Measurements from ENCODE around the gene NNT. TPM values are rescaled to one million over a fixed set of nuclear protein-coding genes. Genes with fewer than 3 reads are reported as not detected.

Gene NNT
- total RNA-seq, 1 donor from 2014 or later, result 56.3 TPM

GRCh38 chr5:43561356-43561755 lies 41.6 kb upstream of the NNT start:
- no peak overlapping the region for H3K4me2 ChIP-seq
- no peak overlapping the region for H3K9ac ChIP-seq
- H3K27ac ChIP-seq, result no peak overlapping the region
- no peaks in the 10 kb centered on the region for H3K9me3 ChIP-seq (ENCODE audit: low read depth)
- no peaks in the 10 kb centered on the region for H4K20me1 ChIP-seq (ENCODE audit: low read depth)
- Mint-ChIP-seq H3K9me3 (no peaks in the 10 kb centered on the region), H3K4me1 (peaks cover 4% of the 10 kb centered on the region), H3K27me3 (ENCODE audit: insufficient read depth, low read depth) (no peaks in the 10 kb centered on the region), H3K36me3 (no peaks in the 10 kb centered on the region), H3K4me3 (no peak overlapping the region), H3K27ac (no peak overlapping the region)
- H3F3A ChIP-seq (ENCODE audit: low read depth), result peaks cover 8% of the 10 kb centered on the region
- peaks cover under 1% of the 10 kb centered on the region for H3K79me2 ChIP-seq (ENCODE audit: low read depth)
- H2AFZ ChIP-seq (replicated peaks), result no peak overlapping the region
- TF ChIP-seq EZH2 (IDR thresholded peaks at IDR 0.05) (no peak), EZH2phosphoT487 (IDR thresholded peaks at IDR 0.05) (no peak)
- TF ChIP-seq, protein P1, sequence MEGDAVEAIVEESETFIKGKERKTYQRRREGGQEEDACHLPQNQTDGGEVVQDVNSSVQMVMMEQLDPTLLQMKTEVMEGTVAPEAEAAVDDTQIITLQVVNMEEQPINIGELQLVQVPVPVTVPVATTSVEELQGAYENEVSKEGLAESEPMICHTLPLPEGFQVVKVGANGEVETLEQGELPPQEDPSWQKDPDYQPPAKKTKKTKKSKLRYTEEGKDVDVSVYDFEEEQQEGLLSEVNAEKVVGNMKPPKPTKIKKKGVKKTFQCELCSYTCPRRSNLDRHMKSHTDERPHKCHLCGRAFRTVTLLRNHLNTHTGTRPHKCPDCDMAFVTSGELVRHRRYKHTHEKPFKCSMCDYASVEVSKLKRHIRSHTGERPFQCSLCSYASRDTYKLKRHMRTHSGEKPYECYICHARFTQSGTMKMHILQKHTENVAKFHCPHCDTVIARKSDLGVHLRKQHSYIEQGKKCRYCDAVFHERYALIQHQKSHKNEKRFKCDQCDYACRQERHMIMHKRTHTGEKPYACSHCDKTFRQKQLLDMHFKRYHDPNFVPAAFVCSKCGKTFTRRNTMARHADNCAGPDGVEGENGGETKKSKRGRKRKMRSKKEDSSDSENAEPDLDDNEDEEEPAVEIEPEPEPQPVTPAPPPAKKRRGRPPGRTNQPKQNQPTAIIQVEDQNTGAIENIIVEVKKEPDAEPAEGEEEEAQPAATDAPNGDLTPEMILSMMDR (IDR thresholded peaks at IDR 0.05), result no peak
- no peaks in the 10 kb centered on the region for H3K4me1 ChIP-seq
- no peak for DNase-seq (ENCODE audit: low spot score)
- no peak overlapping the region for H3K4me3 ChIP-seq
- peaks cover 12% of the 10 kb centered on the region for H3K27me3 ChIP-seq
- no peaks in the 10 kb centered on the region for H3K36me3 ChIP-seq

- Mint-ChIP-seq H3K4me3 (no peak overlapping the region), H3K4me1 (no peaks in the 10 kb centered on the region)
These were observed 39.7 kb upstream of the NNT start for GRCh38 chr5:43563321-43563720.

DNA sequence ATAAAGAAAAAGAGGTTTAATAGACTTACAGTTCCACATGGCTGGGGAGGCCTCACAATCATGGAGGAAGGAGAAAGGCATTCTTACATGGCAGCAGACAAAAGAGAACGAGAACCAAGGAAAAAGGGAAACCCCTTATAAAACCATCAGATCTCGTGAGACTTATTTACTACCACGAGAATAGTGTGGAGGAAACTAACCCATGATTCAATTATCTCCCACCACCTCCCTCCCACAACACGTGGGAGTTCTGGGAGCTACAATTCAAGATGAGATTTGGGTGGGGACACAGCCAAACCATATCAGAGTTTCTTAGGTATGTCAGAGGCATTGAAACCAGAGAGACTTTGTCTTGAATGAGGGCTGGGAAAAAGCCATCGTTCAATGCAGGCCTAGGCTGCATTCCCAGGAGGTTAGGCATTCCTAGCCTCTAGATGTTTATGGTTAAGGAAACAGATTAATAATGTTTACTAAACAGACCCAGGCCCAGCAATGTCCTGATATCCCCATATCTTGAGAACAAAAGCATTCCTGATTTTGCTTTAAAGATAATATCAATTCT lies 38.6 kb upstream of the NNT start:
- TF ChIP-seq, protein P1 (IDR thresholded peaks at IDR 0.05), result no peak
- TF ChIP-seq EZH2phosphoT487 (IDR thresholded peaks at IDR 0.05) (no peak), EZH2 (IDR thresholded peaks at IDR 0.05) (no peak)
- H3K27me3 Mint-ChIP-seq (ENCODE audit: insufficient read depth, low read depth), result peaks cover 2% of the 10 kb centered on the region
- Histone ChIP-seq H4K20me1 (ENCODE audit: low read depth) (no peaks in the 10 kb centered on the region), H3K9me3 (ENCODE audit: low read depth) (no peaks in the 10 kb centered on the region), H3K79me2 (ENCODE audit: low read depth) (no peaks in the 10 kb centered on the region), H3K4me3 (no peak overlapping the region), H3K27me3 (no peaks in the 10 kb centered on the region), H3F3A (ENCODE audit: low read depth) (no peaks in the 10 kb centered on the region), H3K27ac (no peak overlapping the region), H3K36me3 (no peaks in the 10 kb centered on the region), H3K4me1 (no peaks in the 10 kb centered on the region), H3K4me2 (no peak overlapping the region), H3K9ac (no peak overlapping the region), H2AFZ (replicated peaks) (no peak overlapping the region)
- H3K9me3 Mint-ChIP-seq, result no peaks in the 10 kb centered on the region
- no peak for DNase-seq (ENCODE audit: low spot score)
- no peaks in the 10 kb centered on the region for H3K4me1 Mint-ChIP-seq
- H3K27ac Mint-ChIP-seq, result no peak overlapping the region
- H3K36me3 Mint-ChIP-seq, result no peaks in the 10 kb centered on the region
- H3K4me3 Mint-ChIP-seq, result no peak overlapping the region

More at GRCh38 chr5:43563321-43563720, 39.7 kb upstream of the NNT start:
- Histone ChIP-seq H3K27me3 (peaks cover 3% of the 10 kb centered on the region), H2AFZ (replicated peaks) (no peak overlapping the region), H3K4me3 (no peak overlapping the region), H3K9ac (no peak overlapping the region), H3K79me2 (ENCODE audit: low read depth) (no peaks in the 10 kb centered on the region), H3K9me3 (ENCODE audit: low read depth) (no peaks in the 10 kb centered on the region), H3K36me3 (no peaks in the 10 kb centered on the region), H3K4me2 (no peak overlapping the region), H3K27ac (no peak overlapping the region), H3F3A (ENCODE audit: low read depth) (peaks cover 3% of the 10 kb centered on the region), H3K4me1 (no peaks in the 10 kb centered on the region), H4K20me1 (ENCODE audit: low read depth) (no peaks in the 10 kb centered on the region)
- Mint-ChIP-seq H3K36me3 (no peaks in the 10 kb centered on the region), H3K27me3 (ENCODE audit: insufficient read depth, low read depth) (peaks cover 2% of the 10 kb centered on the region), H3K9me3 (no peaks in the 10 kb centered on the region), H3K27ac (no peak overlapping the region)
- DNase-seq (ENCODE audit: low spot score), result no peak
- TF ChIP-seq, protein P1 (IDR thresholded peaks at IDR 0.05), result no peak
- no peak for TF ChIP-seq EZH2 (IDR thresholded peaks at IDR 0.05)
- no peak for TF ChIP-seq EZH2phosphoT487 (IDR thresholded peaks at IDR 0.05)

Measured in neural progenitor cell (in vitro differentiated cells).